Stimulated activated CD4-positive, alpha-beta T cell treated with anti-CD3 and anti-CD28 coated beads, Interleukin-1b, Interleukin-23, amount 100 ng/mL, for 48 hours (primary cell): ENCODE results near the gene ZNF462.

Source experiments
- DNase-seq: peaks from one replicate; pipeline ENCODE4 v3.0.0-alpha.2; 2020

The ZNF462 gene

DNA sequence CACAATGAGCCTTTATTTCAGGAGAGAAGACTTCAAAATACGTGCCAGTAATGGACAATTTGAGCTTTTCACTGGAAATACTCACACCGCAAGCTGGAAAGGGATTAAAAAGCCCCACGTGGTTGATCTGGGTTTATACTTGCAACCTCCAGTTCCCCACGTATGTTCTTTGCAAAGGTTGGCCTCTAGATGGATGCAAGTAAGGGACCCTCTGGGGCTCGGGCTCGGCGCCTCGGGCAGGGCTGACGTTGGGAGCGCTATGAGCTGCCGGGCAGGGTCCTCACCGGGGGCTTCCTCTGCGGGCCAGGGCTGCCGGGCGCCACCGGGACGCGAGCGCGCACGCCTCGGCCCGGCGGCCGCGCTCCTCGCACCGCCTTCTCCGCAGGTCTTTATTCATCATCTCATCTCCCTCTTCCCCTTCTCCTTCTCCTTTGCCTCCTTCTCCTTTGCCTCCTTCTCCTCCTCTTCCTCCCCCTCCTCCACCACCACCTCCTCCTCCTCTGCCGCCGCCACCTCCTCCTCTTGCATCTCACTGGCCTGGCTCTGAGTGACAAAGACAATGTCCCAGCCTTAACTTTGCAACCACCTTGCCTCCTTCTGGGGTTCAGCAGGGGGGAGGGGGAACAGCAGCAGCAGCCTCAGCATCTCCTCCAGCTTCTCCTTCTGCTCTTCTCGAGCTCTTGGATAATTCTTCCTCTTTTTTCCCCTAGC is 701 bp upstream of the ZNF462 start:
- DNase-seq, result no peak

GRCh38 chr9:106864373-106865143 is 1.6 kb downstream of the ZNF462 start:
- no peak for DNase-seq

GRCh38 chr9:106866243-106866642 is 3.3 kb downstream of the ZNF462 start:
- no peak for DNase-seq

GRCh38 chr9:106867286-106867685 is 4.3 kb downstream of the ZNF462 start:
- no peak for DNase-seq

DNA sequence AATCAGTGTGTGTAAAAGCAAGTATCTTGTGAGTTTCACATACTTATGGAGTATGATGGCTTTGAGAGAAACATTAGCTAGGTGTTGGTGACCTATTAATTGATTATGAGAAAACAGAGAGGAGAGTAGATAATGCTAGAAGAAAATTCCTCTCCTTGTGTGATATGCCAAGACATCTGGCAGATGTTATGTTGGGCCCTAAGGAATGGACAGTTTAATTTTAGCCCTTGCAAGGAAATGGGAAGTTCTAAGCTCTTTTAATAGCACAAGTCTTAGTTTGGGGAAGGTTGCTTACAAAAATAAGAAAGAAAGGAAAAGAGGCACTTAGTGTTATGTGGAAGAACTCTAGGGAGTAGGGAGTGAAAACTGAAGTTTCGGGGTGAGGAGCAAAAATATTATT is 5.1 kb downstream of the ZNF462 start:
- DNase-seq, result no peak

DNA sequence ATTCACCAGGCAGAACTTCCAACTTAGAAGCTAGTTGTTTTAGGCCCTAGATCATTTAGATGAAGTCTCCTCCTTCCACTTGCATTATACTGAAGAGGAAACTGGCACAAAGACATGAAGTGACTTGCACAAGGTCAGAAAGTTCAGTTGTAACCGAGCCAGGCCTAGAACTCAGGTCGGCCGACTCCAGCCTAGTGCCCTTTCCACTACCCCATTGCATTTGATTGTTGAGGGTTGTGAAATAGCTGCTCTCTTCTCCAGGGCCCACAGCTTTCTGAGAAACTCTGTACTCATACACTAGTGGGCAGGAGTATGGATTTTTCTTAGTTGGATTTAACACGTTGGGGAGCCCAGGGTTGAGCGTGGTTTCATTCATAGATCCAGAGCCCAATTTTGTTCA is 5.6 kb downstream of the ZNF462 start:
- DNase-seq, result no peak

GRCh38 chr9:106869028-106869427 is 6.1 kb downstream of the ZNF462 start:
- DNase-seq, result no peak

- DNase-seq, result no peak
Observed at GRCh38 chr9:106869458-106869857, 6.5 kb downstream of the ZNF462 start.

- no peak for DNase-seq
Observed at GRCh38 chr9:106872641-106873040, 9.7 kb downstream of the ZNF462 start.

DNA sequence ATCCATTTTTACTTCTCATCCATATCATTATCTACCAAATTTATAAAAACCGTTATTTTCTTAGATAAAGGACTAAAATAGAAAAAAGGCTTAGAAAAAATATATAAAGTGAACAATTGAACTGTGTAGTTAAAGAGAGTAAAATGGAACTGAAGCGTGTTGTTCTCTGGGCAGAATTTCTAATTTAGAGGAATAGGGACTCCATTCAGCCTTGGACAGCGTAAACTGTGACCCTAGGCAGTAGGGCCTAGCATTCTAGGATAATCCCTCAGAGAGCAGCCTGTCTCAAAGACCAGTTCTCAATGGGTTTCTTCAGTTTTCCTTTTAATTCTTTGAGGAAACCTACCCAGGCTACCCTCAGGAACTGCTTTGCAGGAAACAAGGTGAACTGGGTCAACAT is 11.1 kb downstream of the ZNF462 start:
- DNase-seq, result no peak

GRCh38 chr9:106874652-106875051 is 11.7 kb downstream of the ZNF462 start:
- DNase-seq, result no peak

DNA sequence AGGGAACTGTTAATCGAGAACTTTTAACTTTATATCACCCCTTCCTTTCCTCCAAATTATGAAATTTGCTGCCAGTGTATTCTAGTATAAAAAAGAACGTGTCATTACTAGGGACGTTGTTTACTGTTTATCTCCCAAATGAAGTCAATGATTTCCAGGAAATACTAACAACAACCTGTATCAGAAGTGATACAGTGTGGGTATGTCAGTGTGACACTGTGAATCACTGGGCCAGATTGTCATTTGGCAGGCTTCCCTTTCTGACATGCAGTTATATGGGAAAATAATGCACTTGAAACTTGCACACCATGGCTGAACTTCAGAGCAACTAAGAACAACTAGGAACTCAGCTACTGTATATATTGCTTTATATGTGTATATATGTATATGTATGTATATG is 12.6 kb downstream of the ZNF462 start:
- no peak for DNase-seq

DNA sequence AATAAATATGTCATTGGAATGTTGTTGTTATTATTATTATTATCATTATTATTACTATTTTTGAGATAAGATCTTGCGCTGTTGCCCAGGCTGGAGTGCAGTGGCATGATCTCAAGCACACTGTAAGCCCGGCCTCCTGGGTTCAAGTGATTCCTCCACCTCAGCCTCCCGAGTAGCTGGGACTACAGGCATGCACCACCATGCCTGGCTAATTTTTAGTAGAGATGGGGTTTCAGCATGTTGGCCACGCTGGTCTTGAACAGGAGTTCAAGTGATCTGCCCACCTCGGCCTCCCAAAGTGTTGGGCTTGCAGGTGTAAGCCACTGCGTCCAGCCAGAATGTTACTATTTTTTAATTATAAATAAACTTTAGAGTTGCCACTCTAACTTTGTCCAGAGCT is 14.4 kb downstream of the ZNF462 start:
- no peak for DNase-seq

DNA sequence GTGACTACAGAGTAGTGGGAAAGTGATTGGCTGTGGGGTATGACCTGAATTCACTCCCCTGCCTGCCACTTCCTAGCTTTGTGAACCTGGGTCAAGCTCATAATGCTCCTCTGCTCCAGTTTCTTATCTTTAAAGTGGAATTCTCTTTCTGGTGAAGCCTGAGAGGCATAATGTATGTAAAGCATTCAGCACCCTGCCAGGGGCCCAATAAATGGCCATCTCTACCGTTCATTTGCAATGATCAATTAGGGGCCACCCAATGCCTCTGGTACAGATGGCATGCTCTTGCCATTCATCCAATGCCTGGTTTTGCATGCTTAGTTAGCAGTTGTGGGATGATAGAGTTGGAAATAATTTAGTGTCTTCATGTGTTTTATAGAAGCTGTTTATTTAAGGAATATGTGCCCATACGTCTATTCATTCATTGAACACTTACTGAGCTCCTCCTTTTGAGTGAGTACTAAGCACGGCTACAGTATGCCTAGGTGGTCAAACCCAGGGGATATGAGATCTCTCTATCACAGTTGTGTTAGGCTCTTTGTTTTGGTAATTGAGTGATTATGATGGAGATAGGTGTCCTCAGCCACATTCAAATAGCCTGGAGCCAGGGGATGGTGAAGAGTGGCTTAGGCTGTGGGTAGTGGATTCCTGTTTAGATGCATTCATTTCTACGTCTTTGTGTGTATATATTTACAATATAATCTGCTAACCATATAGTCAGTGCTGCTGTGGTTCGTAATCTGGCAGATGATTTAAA is 15.3 kb downstream of the ZNF462 start:
- no peak for DNase-seq

DNA sequence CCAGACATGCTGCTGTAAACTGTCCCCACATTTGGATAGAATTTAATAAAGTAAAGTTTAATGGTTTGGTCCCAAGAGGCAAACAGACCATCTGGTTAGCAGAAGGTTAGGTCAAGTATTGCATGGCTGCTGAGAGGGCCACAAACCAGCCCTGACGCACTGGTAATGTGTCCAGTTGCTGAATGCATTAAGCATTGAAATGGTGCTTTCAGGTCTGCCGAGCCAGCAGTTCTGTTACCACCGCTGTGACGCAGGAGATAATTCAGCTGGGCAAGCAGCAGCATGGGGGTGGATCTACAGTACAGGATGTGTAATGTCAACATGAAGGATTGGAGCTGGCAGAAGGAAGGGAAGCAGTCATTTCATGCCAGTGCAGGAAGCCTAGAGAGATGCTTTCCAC is 16.0 kb downstream of the ZNF462 start:
- no peak for DNase-seq

GRCh38 chr9:106879439-106879882 is 16.5 kb downstream of the ZNF462 start:
- DNase-seq, result no peak

- DNase-seq, result no peak
Observed at GRCh38 chr9:106880081-106880480, 17.1 kb downstream of the ZNF462 start.

GRCh38 chr9:106880863-106881262 is 17.9 kb downstream of the ZNF462 start:
- DNase-seq, result no peak

- no peak for DNase-seq
Observed at GRCh38 chr9:106883030-106883429, 20.1 kb downstream of the ZNF462 start.

GRCh38 chr9:106883626-106884190 is 20.7 kb downstream of the ZNF462 start:
- DNase-seq, result no peak

GRCh38 chr9:106885451-106885850 is 22.5 kb downstream of the ZNF462 start:
- no peak for DNase-seq

- no peak for DNase-seq
Observed at GRCh38 chr9:106886111-106887046, 23.4 kb downstream of the ZNF462 start.
